Stimulated activated CD4-positive, alpha-beta T cell treated with anti-CD3 and anti-CD28 coated beads, Interleukin-1b, Interleukin-23, amount 100 ng/mL, for 24 hours (primary cell): ENCODE data around the gene ZNF10.

ENCODE experiments used
- DNase-seq, 4 experiments: peaks; one replicate each; pipeline ENCODE4 v3.0.0-alpha.2; 2020; ENCODE audit warnings: low read depth in 4 of 4, low spot score in 1 of 4

ZNF10 gene

GRCh38 chr12:133130038-133130807, at the start of gene ZNF10, which contains the start of gene ZNF891:
Gene ZNF10, plus strand, starts transcription at chr12:133130627. Its CDS starts 13,866 bp downstream, at chr12:133144493.
Gene ZNF891, minus strand, starts transcription at chr12:133130274. Its CDS starts 8,356 bp downstream, at chr12:133121918.
- DNase-seq, result peak; percentile 94 to 97 (median 96)

GRCh38 chr12:133081159-133081780, 49.2 kb upstream of the ZNF10 start:
- no peak for DNase-seq

DNA sequence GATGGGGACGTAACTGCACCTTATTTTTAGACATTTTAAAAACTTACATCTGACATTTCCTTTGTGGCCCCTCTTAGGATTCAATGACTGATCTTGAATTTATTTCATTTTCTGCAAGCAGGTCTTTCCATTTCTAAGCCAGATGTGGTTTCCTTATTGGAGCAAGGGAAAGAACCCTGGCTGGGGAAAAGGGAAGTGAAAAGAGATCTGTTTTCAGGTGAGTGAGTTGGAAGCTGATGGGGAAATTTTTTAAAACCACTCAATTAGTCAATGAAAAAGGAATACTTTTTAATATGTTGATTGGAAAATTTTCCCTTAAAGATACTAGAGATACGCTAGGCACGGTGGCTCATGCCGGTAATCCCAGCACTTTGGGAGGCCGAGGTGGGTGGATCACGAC, 47.1 kb upstream of the ZNF10 start:
- no peak for DNase-seq

GRCh38 chr12:133105620-133106019, 24.8 kb upstream of the ZNF10 start:
- DNase-seq, result no peak

- no peak for DNase-seq
These were observed 24.2 kb upstream of the ZNF10 start for GRCh38 chr12:133106253-133106652.

DNA sequence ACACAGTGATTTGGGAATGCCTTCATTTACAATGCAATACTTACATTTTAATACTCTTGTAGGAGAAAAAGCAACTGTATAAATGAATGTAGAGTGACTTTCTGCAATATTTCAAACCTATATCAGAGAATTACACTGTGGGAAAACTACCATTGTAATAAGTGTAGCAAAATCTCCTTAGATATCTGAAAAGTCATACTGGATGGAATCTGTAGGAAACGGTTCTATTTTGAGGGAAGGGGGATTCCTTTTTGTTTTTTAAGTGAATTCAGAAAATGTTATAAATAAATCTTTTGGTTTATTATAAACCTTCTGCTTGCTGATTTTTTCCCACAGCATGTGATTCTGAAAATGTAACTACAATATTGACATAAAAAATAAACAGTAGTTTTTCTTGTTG, 23.3 kb upstream of the ZNF10 start:
- DNase-seq, result no peak

GRCh38 chr12:133108150-133108549, 22.3 kb upstream of the ZNF10 start:
- DNase-seq, result no peak

DNA sequence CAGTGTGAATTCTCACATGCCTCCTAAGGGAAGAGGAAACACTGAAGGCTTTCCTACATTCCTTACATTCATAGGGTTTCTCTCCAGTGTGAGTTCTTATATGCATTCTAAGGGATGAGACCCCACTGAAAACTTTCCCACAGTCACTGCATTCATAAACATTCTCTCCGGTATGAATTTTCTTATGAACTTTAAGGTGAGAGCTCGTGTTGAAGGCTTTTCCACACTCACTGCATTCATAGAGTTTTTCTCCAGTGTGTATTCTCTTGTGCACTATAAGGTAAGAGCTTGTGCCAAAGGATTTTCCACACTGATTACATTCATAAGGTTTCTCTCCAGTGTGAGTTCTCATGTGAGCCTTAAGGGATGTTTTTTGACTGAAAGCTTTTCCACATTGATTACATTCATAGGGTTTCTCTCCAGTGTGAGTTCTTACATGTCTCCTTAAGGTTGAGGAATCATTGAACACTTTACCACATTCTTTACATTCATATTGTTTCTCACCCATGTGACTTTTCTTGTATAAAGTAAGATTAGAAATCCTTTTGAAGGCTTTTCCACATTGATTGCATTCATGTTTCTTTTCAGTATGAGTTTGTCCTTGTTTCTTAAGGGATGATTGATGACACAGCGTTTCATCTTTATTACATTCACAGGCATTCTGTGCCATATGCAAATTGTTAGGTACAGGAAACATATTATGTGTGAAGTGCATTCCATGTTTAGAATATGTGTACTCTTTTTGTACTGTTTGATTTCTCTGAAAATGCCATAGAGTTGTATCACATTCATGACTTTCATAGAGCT, 9.8 kb upstream of the ZNF10 start:
- DNase-seq, result no peak

DNA sequence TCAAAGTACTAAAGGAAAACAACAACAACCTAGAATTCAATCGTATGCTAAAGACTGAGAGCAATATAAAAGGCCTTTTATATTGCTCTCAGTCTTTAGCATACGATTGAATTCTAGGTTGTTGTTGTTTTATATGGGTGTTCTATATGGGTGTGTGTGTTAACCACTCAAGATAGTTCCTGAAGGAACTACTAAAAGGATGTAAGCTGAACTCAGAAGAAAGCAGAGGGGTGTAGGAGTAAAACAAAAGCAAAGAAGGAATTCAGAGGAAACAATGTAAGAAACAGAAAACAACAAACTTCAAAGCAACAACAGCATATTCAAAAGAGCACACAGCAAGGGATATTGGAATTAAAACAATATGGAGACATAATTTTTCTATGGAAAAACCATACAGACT, 5.8 kb upstream of the ZNF10 start:
- DNase-seq, result no peak

GRCh38 chr12:133129368-133130037, 924 bp upstream of the ZNF10 start:
- DNase-seq, result peak in 1 of 4 experiments; percentile 2

GRCh38 chr12:133130808-133131128, 341 bp downstream of the ZNF10 start:
- peak in 1 of 4 experiments; percentile 13 for DNase-seq

DNA sequence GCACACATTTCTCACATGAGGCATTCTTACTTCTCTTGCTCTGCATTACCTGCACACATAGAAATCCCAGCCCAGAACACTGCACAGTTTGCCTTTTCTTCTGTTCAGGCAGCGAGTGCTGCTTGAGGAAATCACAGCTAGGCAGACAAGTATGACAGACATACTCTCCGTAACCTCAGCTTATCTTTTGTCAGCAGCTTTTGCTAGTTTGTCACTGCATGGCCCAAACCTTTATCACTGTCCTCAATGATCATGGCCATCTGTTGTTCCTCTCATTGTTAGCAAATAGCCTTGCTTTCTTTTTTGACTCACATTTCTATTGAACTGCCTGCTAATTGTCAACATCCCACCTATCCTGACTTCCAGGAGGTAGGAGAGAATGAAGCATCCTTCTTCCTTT, 5.3 kb downstream of the ZNF10 start:
- no peak for DNase-seq

- no peak for DNase-seq
These were observed 15.6 kb downstream of the ZNF10 start for GRCh38 chr12:133145981-133146380.

DNA sequence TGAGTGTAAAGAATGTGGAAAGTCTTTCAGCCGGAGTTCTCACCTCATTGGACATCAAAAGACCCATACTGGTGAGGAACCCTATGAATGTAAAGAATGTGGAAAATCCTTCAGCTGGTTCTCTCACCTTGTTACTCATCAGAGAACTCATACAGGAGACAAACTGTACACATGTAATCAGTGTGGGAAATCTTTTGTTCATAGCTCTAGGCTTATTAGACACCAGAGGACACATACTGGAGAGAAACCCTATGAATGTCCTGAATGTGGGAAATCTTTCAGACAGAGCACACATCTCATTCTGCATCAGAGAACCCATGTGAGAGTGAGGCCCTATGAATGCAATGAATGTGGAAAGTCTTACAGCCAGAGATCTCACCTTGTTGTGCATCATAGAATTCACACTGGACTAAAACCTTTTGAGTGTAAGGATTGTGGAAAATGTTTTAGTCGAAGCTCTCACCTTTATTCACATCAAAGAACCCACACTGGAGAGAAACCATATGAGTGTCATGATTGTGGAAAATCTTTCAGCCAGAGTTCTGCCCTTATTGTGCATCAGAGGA, 25.8 kb downstream of the ZNF10 start:
- DNase-seq, result no peak

DNA sequence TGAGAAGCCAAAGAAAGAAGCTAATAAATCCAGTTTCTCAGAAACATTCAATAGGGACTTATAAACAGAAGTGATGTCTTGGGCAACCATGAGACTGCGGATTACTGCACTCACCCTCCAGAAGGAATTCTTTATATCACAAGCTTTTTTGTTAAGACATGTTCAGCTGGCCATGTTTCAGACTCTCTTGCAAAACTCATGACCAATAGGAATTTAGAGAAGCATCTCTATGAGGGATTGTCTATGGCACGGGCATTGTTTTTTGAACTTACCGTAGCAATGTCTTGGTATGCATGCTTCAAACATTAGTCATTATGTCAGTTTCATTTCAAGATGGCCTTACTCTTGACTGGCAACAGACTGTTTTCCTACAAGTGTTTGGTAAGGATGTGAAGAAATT, 35.3 kb downstream of the ZNF10 start:
- DNase-seq, result no peak

GRCh38 chr12:133172491-133172890, 42.1 kb downstream of the ZNF10 start:
- no peak for DNase-seq

- no peak for DNase-seq
These were observed 44.5 kb downstream of the ZNF10 start for GRCh38 chr12:133174901-133175300.

DNA sequence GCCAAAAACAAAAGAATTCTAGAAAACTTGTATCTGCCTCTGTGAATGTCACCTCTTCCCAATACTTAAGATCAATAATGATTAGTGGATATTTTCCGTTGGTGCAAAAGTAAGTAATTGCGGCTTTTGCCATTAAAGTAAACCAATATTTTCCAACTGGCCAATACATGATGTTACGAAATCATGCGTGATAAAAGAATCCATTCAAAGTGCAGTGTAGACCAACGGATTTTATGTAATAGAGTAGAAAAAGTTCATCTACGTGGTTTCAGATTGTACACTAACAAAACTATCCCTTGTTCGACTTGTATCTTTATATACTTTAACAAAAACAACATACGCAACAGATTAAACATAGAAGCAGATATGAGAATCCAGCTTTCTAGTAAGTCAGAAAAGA, 50.2 kb downstream of the ZNF10 start:
- DNase-seq, result no peak

- peak; percentile 83 to 87 (median 86) for DNase-seq
These were observed 51.0 kb downstream of the ZNF10 start, which contains the start of gene ZNF268 for GRCh38 chr12:133181238-133181959. Gene ZNF268, plus strand, starts transcription at chr12:133181495. Its CDS starts 503 bp downstream, at chr12:133181998.

DNA sequence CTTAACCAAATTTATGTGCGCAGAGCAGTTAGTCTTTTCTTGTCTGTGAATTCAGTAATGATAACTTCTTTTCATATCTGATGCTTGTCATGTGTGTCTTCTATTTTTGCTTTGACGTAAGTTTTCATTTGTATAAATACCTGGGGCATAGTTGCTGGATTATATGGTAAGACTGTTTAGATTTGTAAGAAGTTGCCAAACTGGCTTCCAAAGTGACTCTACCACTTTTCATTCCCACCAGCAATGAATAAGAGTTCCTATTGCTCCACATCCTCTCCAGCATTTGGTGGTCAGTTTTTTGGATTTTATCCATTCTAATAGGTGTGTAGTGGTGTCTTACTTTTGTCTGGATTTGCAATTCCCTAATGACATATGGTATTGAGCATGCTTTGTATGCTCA, 59.7 kb downstream of the ZNF10 start:
- DNase-seq, result no peak
